Measurements from ENCODE around the gene ODAM.

DNA sequence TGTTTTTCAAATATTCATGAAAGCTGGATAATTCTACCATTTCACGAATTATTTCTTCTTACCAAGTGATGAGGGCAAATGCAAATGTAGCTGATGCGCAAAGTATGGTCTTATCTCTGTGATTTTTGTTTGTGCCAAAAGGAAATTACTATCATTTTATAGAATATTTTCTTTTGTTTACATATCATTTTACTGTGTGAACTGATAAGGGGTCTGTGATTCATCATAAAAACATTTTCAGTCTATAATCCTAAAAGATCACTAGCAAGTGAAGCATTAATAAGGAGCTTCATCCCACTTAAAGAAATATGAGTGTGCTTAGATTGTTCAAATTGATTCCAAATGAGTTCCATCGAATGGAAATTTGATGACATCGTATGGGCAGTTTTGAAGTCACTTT lies 47.6 kb downstream of the ODAM start:
- TF ChIP-seq, protein P1, sequence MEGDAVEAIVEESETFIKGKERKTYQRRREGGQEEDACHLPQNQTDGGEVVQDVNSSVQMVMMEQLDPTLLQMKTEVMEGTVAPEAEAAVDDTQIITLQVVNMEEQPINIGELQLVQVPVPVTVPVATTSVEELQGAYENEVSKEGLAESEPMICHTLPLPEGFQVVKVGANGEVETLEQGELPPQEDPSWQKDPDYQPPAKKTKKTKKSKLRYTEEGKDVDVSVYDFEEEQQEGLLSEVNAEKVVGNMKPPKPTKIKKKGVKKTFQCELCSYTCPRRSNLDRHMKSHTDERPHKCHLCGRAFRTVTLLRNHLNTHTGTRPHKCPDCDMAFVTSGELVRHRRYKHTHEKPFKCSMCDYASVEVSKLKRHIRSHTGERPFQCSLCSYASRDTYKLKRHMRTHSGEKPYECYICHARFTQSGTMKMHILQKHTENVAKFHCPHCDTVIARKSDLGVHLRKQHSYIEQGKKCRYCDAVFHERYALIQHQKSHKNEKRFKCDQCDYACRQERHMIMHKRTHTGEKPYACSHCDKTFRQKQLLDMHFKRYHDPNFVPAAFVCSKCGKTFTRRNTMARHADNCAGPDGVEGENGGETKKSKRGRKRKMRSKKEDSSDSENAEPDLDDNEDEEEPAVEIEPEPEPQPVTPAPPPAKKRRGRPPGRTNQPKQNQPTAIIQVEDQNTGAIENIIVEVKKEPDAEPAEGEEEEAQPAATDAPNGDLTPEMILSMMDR (IDR thresholded peaks at IDR 0.05), result no peak
- no peak for TF ChIP-seq POLR2A (IDR thresholded peaks at IDR 0.05)
